CD14-positive monocyte (primary cell): ENCODE results near the gene ZBTB3. TPM values are rescaled to one million over a fixed set of nuclear protein-coding genes. Genes with fewer than 3 reads are reported as not detected.

Experiments used
- DNase-seq, 3 donors: peaks; one replicate each; pipeline ENCODE4 v3.0.0-alpha.2; 2011 to 2022
- H2AFZ ChIP-seq: 2 replicates; pipeline ENCODE4 v1.6.0; 2012; ENCODE audit warnings: mild to moderate bottlenecking, low read depth, low read length, inconsistent platforms; ENCODE audit not compliant: insufficient read depth, poor library complexity, severe bottlenecking
- H3K27ac ChIP-seq, 2 donors: 1 replicate in 1 of 2; 2 replicates in 1 of 2; pipeline ENCODE4 v1.5.1; 2012 to 2013; ENCODE audit warnings: low read length in 2 of 2, control low read depth in 1 of 2, inconsistent platforms in 1 of 2, low read depth in 1 of 2, mild to moderate bottlenecking in 1 of 2
- H3K27me3 ChIP-seq, 2 donors: one replicate each; pipeline versions ENCODE4 v1.6.0 to v1.6.1; 2011 to 2013; ENCODE audit warnings: low read length in 2 of 2; ENCODE audit not compliant: control insufficient read depth in 2 of 2, insufficient read depth in 2 of 2
- H3K36me3 ChIP-seq, 2 donors: replicated peaks in 1 of 2; 1 replicate in 1 of 2; 2 replicates in 1 of 2; pipeline versions ENCODE4 v1.5.1 to v1.6.1; 2012 to 2013; ENCODE audit warnings: low read length in 2 of 2, control low read depth in 1 of 2, inconsistent platforms in 1 of 2, mild to moderate bottlenecking in 1 of 2; ENCODE audit not compliant: insufficient read depth in 2 of 2, control insufficient read depth in 1 of 2
- H3K4me1 ChIP-seq, 2 donors: 1 replicate in 1 of 2; 2 replicates in 1 of 2; pipeline versions ENCODE4 v1.5.1 to v1.6.1; 2012 to 2013; ENCODE audit warnings: low read length in 2 of 2, control low read depth in 1 of 2, inconsistent platforms in 1 of 2, mild to moderate bottlenecking in 1 of 2, moderate library complexity in 1 of 2; ENCODE audit not compliant: insufficient read depth in 2 of 2, control insufficient read depth in 1 of 2
- H3K4me2 ChIP-seq: replicated peaks from 2 replicates; pipeline ENCODE3; 2012; ENCODE audit warnings: low read length, moderate library complexity, mild to moderate bottlenecking; ENCODE audit not compliant: poor library complexity, severe bottlenecking; ENCODE audit errors: extremely low read depth
- H3K4me3 ChIP-seq, 3 experiments: fragments of 200-600 bp in 1 of 3; sonication (generic) in 1 of 3; replicated peaks in 1 of 3; 1 replicate in 2 of 3; 2 replicates in 1 of 3; pipeline ENCODE4 v1.5.1; 2011 to 2013; ENCODE audit warnings: low read length in 3 of 3, mild to moderate bottlenecking in 3 of 3, control low read depth in 2 of 3, low read depth in 2 of 3, inconsistent platforms in 1 of 3, moderate library complexity in 1 of 3
- H3K79me2 ChIP-seq: 2 replicates; pipeline ENCODE4 v1.6.0; 2012; ENCODE audit warnings: mild to moderate bottlenecking, control low read depth, inconsistent platforms, low read length, moderate library complexity; ENCODE audit not compliant: insufficient read depth
- H3K9ac ChIP-seq: 2 replicates; pipeline ENCODE4 v1.6.0; 2017; ENCODE audit warnings: low read length, mild to moderate bottlenecking; ENCODE audit not compliant: insufficient read depth, poor library complexity, severe bottlenecking
- H3K9me3 ChIP-seq, 2 donors: replicated peaks in 1 of 2; 1 replicate in 1 of 2; 2 replicates in 1 of 2; pipeline versions ENCODE4 v1.5.1 to v1.6.1; 2012 to 2013; ENCODE audit warnings: low read length in 2 of 2, control low read depth in 1 of 2; ENCODE audit not compliant: control insufficient read depth in 1 of 2, insufficient read depth in 1 of 2
- H4K20me1 ChIP-seq: 2 replicates; pipeline ENCODE4 v1.6.0; 2012; ENCODE audit warnings: mild to moderate bottlenecking, low read length, control low read depth, moderate library complexity; ENCODE audit not compliant: insufficient read depth
- H3K27ac Mint-ChIP-seq, 7 donors: one replicate each; pipeline ENCODE4 v1.8.0; 2020; ENCODE audit warnings: mild to moderate bottlenecking in 7 of 7, mixed read lengths in 7 of 7, moderate library complexity in 6 of 7, inconsistent platforms in 2 of 7
- H3K27me3 Mint-ChIP-seq, 3 donors: one replicate each; pipeline ENCODE4 v1.8.0; 2021 to 2022; ENCODE audit warnings: low read depth in 3 of 3, mild to moderate bottlenecking in 3 of 3, mixed read lengths in 3 of 3, moderate library complexity in 3 of 3, inconsistent platforms in 1 of 3
- H3K36me3 Mint-ChIP-seq, 2 donors: one replicate each; pipeline ENCODE4 v1.8.0; 2020; ENCODE audit warnings: mixed read lengths in 2 of 2, inconsistent platforms in 1 of 2, mild to moderate bottlenecking in 1 of 2
- H3K4me1 Mint-ChIP-seq: one replicate; pipeline ENCODE4 v1.8.0; 2020; ENCODE audit warnings: mild to moderate bottlenecking, mixed read lengths
- H3K4me3 Mint-ChIP-seq, 2 donors: one replicate each; pipeline ENCODE4 v1.8.0; 2020; ENCODE audit warnings: mild to moderate bottlenecking in 2 of 2, mixed read lengths in 2 of 2, moderate library complexity in 1 of 2
- H3K9me3 Mint-ChIP-seq, 7 donors: one replicate each; pipeline ENCODE4 v1.8.0; 2020 to 2022; ENCODE audit warnings: mixed read lengths in 7 of 7, mild to moderate bottlenecking in 6 of 7, moderate library complexity in 6 of 7, inconsistent platforms in 2 of 7
- CTCF ChIP-seq: fragments of 200-600 bp; IDR thresholded peaks from one replicate; pipeline ENCODE4 v1.8.0; 2022; ENCODE audit warnings: antibody characterized with exemption, mild to moderate bottlenecking
- WGBS: methylation state at CpG from one replicate; pipeline ENCODE4 v1.1.5; 2013; ENCODE audit warnings: missing lambda C conversion rate; ENCODE audit not compliant: insufficient coverage; 5-methylcytosine and 5-hydroxymethylcytosine counted together
- intact Hi-C, 2 donors: fragments of 100-400 bp; cut with micrococcal nuclease; formaldehyde crosslinking; loops; one replicate each; pipeline versions ENCODE4 v1.15.0 to v1.15.1; 2023
- polyA plus RNA-seq, 3 donors: library from polyadenylated mRNA; depleted of rRNA in 1 of 3; unstranded in 2 of 3; stranded (reverse) in 1 of 3; fragments of 300-500 nt in 2 of 3; fragments of >200 nt in 1 of 3; fragmentation: Illumina TruSeq in 2 of 3; gene quantifications; 1 replicate in 2 of 3; 2 replicates in 1 of 3; pipeline ENCODE4 v1.2.3, GENCODE V29; 2012 to 2021

The ZBTB3 gene
- polyA plus RNA-seq, 3 donors = 1.7 to 4.5 (median 2.0) TPM

GRCh38 chr11:62757846-62758788 is 4.2 kb upstream of the ZBTB3 start:
- H3K4me2 ChIP-seq = no peak overlapping the region
- peak overlapping the region in 1 of 7 donors; percentile 25 for H3K27ac Mint-ChIP-seq
- peaks cover 23% of the 10 kb centered on the region for H3K79me2 ChIP-seq
- H2AFZ ChIP-seq = no peak overlapping the region
- H3K27ac ChIP-seq = no peak overlapping the region
- no peak overlapping the region for H3K4me3 Mint-ChIP-seq
- H3K27me3 ChIP-seq = no peaks in the 10 kb centered on the region
- H3K9me3 ChIP-seq = no peaks in the 10 kb centered on the region
- no peaks in the 10 kb centered on the region for H3K36me3 ChIP-seq
- H3K9ac ChIP-seq = no peak overlapping the region
- no peak for DNase-seq
- H3K9me3 Mint-ChIP-seq = no peaks in the 10 kb centered on the region
- H3K36me3 Mint-ChIP-seq = peaks cover 4 to 6% of the 10 kb centered on the region in 2 donors
- H4K20me1 ChIP-seq = no peaks in the 10 kb centered on the region
- intact Hi-C loops = no loop called here
- no peak for TF ChIP-seq CTCF
- WGBS = 92% methylated on average over 3 of the region's 9 CpGs
- H3K27me3 Mint-ChIP-seq = peaks cover 1 to 3% (median 2%) of the 10 kb centered on the region in 3 donors
- peaks cover 21% of the 10 kb centered on the region for H3K4me1 Mint-ChIP-seq
- H3K4me1 ChIP-seq = peaks cover 20 to 30% of the 10 kb centered on the region in 2 donors
- H3K4me3 ChIP-seq = no peak overlapping the region

- H3K4me2 ChIP-seq = no peak overlapping the region
- no peak overlapping the region for H3K9ac ChIP-seq
Measured at GRCh38 chr11:62755086-62755615, 1.2 kb upstream of the ZBTB3 start.

More at GRCh38 chr11:62755086-62755615, 1.2 kb upstream of the ZBTB3 start:
- 100% methylated on average over 6 of the region's 10 CpGs for WGBS
- H4K20me1 ChIP-seq = no peaks in the 10 kb centered on the region
- intact Hi-C loops = no loop called here
- Mint-ChIP-seq H3K9me3 (no peaks in the 10 kb centered on the region), H3K4me1 (peaks cover 16% of the 10 kb centered on the region), H3K27me3 (peaks cover 1 to 2% (median 1%) of the 10 kb centered on the region in 3 donors), H3K27ac (peak overlapping the region in 1 of 7 donors; percentile 15), H3K4me3 (no peak overlapping the region), H3K36me3 (peaks cover 8 to 24% of the 10 kb centered on the region in 2 donors)
- H3K36me3 ChIP-seq = peaks cover 5 to 18% of the 10 kb centered on the region in 2 donors
- peaks cover 12 to 19% of the 10 kb centered on the region in 2 donors for H3K4me1 ChIP-seq
- no peak overlapping the region for H3K4me3 ChIP-seq
- no peak overlapping the region for H3K27ac ChIP-seq
- no peak for DNase-seq
- no peak for TF ChIP-seq CTCF
- H3K9me3 ChIP-seq = no peaks in the 10 kb centered on the region
- peak overlapping the region; percentile 90 for H2AFZ ChIP-seq
- H3K27me3 ChIP-seq = no peaks in the 10 kb centered on the region
- H3K79me2 ChIP-seq = peaks cover 34% of the 10 kb centered on the region
